ENCODE results near the gene ERBB4.

- TF ChIP-seq CTCF (IDR thresholded peaks at IDR 0.05) = no peak
- TF ChIP-seq POLR2A (IDR thresholded peaks at IDR 0.05) = no peak
These were observed 426.2 kb downstream of the ERBB4 start for GRCh38 chr2:212112401-212112800.

Data from esophagus squamous epithelium (tissue), 4 donors.